Mononuclear cell (primary cell): Measurements from ENCODE around the gene DPYSL3. TPM values are rescaled to one million over a fixed set of nuclear protein-coding genes. Genes with fewer than 3 reads are reported as not detected.

Experiments used
- H3K27me3 ChIP-seq: 2 replicates; pipeline ENCODE4 v1.6.0; 2011; ENCODE audit warnings: low read length, control low read depth; ENCODE audit not compliant: insufficient read depth
- H3K4me1 ChIP-seq: 2 replicates; pipeline ENCODE4 v1.5.1; 2011; ENCODE audit warnings: mild to moderate bottlenecking, low read length, control low read depth; ENCODE audit not compliant: insufficient read depth
- H3K4me3 ChIP-seq: 2 replicates; pipeline ENCODE4 v1.5.1; 2011; ENCODE audit warnings: mild to moderate bottlenecking, low read length, moderate library complexity
- H3K9me3 ChIP-seq: 2 replicates; pipeline ENCODE4 v1.5.1; 2011; ENCODE audit warnings: low read depth, mild to moderate bottlenecking, control low read depth, low read length
- total RNA-seq: library from RNA; depleted of rRNA; stranded (reverse); fragments of >200 nt; gene quantifications from one replicate; pipeline ENCODE4 v1.2.3, GENCODE V29; 2012

The DPYSL3 gene
- total RNA-seq, 1 donor: 0.52 TPM

DNA sequence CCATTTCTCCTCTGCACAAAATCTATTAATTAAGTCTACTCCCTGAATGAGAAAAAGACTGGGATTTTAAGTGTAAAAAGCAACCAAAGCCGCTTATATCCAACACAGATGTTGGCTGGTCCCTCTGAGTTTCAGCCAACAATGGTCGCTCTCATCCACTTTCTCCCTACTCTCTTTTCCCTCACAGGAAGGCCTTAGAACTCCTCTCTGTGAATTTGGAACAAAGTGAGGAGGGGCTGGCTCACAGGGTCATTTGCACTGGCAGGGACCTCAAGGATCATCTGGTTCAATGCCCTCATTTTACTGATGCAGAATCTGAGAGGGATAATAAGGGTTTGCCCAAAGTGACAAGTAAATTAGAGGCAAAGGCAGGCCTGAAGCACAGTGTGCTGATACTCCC, 64.0 kb downstream of the DPYSL3 start:
- no peaks in the 10 kb centered on the region for H3K9me3 ChIP-seq
- H3K4me3 ChIP-seq: no peak overlapping the region
- H3K4me1 ChIP-seq: no peaks in the 10 kb centered on the region
- peaks cover 13% of the 10 kb centered on the region for H3K27me3 ChIP-seq

DNA sequence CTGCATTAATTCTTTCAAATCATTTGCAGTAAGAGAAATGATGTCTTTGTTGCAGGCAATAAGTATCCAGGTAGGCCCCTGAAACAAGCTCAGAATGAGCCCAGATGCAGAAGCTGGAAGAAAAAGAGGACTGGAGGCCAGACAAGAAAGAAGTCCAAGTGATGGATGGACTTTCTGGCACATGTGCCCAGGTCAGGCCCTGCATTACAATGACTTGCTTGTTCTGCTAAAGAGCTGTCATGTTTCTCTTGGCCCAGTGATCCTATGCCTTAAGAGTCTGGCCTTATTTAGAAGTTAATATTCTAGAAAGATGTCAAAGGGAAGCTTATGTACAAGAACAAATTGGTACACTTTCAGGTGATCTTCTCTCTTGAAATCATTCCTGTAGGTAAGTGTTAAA, 64.8 kb downstream of the DPYSL3 start:
- Histone ChIP-seq H3K4me3 (no peak overlapping the region), H3K9me3 (no peaks in the 10 kb centered on the region), H3K27me3 (peaks cover 4% of the 10 kb centered on the region), H3K4me1 (no peaks in the 10 kb centered on the region)

DNA sequence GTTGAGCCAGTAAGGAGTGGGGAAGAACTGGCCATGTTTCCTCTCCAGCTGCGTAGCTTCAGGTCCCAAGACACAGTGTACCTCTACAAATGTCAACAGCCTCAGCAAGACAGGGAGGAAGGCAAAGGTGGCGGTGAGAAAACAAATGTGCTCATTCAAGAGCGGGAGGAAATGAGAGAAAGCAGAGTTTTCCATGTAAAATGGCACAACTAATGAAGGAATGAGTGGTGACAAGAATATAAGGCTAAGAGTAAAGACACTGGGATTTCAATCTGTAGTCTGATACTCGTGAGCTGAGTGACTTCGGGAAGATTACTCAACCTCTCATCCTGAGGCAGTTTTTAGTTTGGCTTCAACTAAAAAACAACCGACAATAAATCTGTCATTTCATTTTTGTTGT, 67.6 kb downstream of the DPYSL3 start:
- H3K9me3 ChIP-seq: no peaks in the 10 kb centered on the region
- H3K4me3 ChIP-seq: no peak overlapping the region
- H3K27me3 ChIP-seq: peaks cover 4% of the 10 kb centered on the region
- peaks cover 5% of the 10 kb centered on the region for H3K4me1 ChIP-seq

GRCh38 chr5:147441191-147441695, 68.6 kb downstream of the DPYSL3 start:
- H3K4me3 ChIP-seq: no peak overlapping the region
- H3K27me3 ChIP-seq: peaks cover 4% of the 10 kb centered on the region
- H3K4me1 ChIP-seq: peaks cover 12% of the 10 kb centered on the region
- no peaks in the 10 kb centered on the region for H3K9me3 ChIP-seq

DNA sequence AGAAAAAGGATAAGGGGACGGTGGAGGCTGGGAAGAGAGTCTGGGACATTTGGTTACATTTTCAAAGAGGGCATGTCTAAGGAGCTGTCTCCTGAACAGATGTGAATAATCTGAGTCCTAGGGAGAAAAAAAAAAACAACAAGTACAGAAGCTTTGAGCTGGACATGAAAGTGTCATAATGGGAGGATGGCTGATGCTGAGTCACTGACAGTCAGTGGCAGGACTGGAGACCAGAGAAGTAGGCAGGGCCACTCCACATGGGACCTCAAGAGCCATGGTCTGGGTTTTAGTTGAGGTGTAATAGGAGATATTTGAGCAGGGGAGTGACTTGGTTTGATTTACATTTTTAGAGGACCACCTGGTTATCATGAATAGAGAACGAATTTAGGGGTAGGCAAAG, 70.6 kb downstream of the DPYSL3 start:
- H3K27me3 ChIP-seq: no peaks in the 10 kb centered on the region
- H3K9me3 ChIP-seq: no peaks in the 10 kb centered on the region
- H3K4me3 ChIP-seq: no peak overlapping the region
- H3K4me1 ChIP-seq: peaks cover 12% of the 10 kb centered on the region

DNA sequence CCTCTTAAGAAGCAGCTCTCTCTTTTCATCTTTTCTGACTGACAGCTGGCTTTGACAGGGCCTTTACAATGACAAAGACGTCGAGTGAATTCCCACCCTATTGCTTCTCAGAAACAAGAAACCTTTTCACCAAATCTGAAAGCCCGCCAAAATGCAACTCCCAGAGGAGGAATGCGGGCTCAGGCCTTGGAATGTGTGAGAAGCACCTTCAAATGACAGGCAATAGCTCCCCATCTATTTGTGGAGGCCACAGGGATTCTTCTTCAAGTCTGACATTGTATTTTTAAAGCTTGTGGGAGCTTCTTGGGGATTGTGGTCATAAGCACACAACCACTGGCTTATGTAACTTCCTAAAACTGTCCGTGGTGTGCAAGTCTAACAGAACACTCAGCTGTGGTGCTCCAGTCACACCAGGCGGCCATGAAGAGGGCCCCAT, 72.7 kb downstream of the DPYSL3 start:
- Histone ChIP-seq H3K4me1 (peaks cover 12% of the 10 kb centered on the region), H3K27me3 (no peaks in the 10 kb centered on the region), H3K4me3 (no peak overlapping the region), H3K9me3 (no peaks in the 10 kb centered on the region)

DNA sequence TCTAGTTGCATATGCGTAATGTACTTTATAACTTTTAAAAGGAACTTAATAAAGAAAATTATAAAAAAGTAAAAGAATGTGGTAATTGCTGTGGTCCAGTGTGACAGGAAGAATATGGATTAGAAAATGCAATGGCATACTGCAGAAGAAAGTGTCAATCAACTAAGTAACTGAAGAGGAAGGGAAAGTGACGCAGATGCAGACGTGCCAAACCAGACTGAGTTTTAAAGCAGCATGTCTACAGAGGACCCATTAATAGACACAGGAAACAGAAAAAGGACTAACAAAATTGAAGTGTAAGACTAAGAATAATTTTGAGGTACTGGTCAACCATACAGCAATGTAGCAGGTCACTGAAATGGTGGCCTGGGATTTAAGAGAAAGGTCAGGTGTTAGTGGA, 73.3 kb downstream of the DPYSL3 start:
- H3K4me1 ChIP-seq: peaks cover 12% of the 10 kb centered on the region
- no peak overlapping the region for H3K4me3 ChIP-seq
- H3K9me3 ChIP-seq: no peaks in the 10 kb centered on the region
- no peaks in the 10 kb centered on the region for H3K27me3 ChIP-seq

DNA sequence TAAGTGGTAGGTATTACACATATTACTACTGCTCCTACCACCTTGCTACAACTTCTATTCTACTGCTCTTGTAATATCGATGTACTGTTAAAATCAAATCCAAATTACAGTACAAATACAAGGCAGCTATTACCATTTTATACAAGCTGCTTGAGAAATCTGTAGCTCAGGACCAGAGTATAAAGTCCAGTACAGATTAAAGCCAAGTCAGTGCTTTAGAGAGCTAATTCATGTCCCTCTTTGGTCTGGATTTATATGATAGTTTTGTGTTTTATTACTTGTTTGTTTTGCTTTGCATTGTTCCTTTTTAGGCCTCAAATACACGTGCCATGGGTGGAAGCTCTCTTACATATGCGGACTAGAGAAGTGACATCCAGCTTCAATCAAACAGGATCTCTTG, 75.8 kb downstream of the DPYSL3 start:
- Histone ChIP-seq H3K9me3 (no peaks in the 10 kb centered on the region), H3K4me3 (no peak overlapping the region), H3K27me3 (no peaks in the 10 kb centered on the region), H3K4me1 (peaks cover 12% of the 10 kb centered on the region)

DNA sequence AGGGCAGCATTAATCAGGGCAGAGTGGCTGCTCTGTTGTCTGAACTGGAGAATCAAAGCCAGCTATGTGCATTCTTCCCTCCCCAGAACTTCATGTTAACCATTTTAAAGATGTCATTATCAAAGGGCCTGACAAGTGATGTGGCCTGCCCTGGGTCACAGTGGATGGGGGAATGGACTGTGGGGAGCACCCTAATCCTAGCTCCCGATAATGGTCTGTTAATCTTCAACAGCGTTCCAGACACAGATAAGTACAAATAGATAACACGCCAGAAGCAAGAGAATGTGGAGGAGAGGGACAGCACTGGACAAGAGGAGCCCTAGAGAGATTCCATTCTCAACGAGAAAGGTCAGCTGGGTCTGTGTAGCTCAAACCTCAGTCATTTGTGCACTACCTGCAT, 77.5 kb downstream of the DPYSL3 start:
- H3K4me3 ChIP-seq: no peak overlapping the region
- H3K9me3 ChIP-seq: no peaks in the 10 kb centered on the region
- H3K4me1 ChIP-seq: peaks cover 8% of the 10 kb centered on the region
- no peaks in the 10 kb centered on the region for H3K27me3 ChIP-seq

GRCh38 chr5:147431586-147431985, 78.3 kb downstream of the DPYSL3 start:
- H3K9me3 ChIP-seq: no peaks in the 10 kb centered on the region
- H3K4me1 ChIP-seq: peaks cover under 1% of the 10 kb centered on the region
- H3K4me3 ChIP-seq: no peak overlapping the region
- H3K27me3 ChIP-seq: no peaks in the 10 kb centered on the region

DNA sequence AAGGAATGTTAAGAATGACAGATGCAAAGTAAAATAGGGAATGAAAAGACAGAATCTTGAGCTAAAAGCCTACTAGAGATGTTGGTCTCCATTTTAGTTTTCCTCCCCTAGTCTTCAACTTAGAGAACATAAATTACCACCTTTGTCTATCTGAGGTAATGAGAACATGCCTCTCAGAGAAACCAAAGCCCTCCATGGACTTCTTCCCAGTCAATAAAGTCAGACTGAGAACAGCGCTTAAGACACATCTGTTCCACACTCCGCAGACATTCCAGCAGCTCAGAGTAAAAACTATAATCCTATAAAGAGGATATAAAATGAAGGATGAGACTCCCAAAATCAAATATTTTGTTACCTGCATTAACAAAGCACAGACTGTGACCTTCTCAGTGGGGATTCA, 79.2 kb downstream of the DPYSL3 start:
- H3K9me3 ChIP-seq: no peaks in the 10 kb centered on the region
- H3K4me3 ChIP-seq: no peak overlapping the region
- no peaks in the 10 kb centered on the region for H3K4me1 ChIP-seq
- H3K27me3 ChIP-seq: no peaks in the 10 kb centered on the region

DNA sequence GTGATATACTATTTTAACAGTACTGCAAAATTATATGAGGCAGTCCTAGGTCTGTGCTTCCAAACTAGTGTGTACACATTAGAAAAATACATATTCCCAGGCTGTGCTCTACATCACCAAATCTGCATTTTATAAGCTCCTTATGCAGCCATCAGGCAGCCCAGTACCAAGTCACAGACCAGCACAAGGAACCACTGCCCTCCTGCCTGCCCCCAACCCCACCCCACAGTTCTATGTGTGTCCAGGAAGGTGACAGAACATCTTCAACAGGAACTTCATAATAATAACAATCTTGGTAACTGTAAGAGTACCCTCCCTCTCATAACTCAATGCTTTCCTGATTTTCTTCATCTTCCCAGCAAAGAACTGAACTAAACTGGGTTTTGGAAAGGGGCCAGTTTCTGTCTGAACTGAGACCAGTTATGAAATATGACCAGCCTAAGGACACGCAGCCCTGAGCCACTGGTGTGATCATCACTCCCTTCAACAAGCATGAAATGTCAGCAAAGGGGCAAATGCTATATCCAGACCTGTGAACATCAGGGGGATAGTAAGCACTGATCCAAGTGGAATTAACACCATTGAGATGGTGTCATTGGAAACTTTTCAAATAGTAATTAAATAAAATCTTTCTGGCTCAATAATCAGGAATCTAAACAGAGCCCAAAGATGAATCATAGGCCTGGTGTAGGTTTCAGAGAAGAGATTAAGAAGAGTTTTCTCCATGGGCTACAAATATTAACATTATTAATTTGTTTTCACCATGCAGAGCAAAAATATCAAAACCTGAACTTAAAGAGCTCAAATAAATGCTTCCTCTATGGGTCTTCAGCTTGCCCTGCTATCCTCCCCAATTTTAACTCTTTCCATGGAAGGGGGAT, 82.1 kb downstream of the DPYSL3 start:
- no peaks in the 10 kb centered on the region for H3K4me1 ChIP-seq
- no peaks in the 10 kb centered on the region for H3K9me3 ChIP-seq
- no peak overlapping the region for H3K4me3 ChIP-seq
- no peaks in the 10 kb centered on the region for H3K27me3 ChIP-seq

- H3K9me3 ChIP-seq: no peaks in the 10 kb centered on the region
- H3K4me3 ChIP-seq: no peak overlapping the region
- no peaks in the 10 kb centered on the region for H3K4me1 ChIP-seq
- H3K27me3 ChIP-seq: no peaks in the 10 kb centered on the region
These were observed 83.1 kb downstream of the DPYSL3 start for GRCh38 chr5:147426640-147427327.

GRCh38 chr5:147418613-147419012, 91.3 kb downstream of the DPYSL3 start:
- H3K27me3 ChIP-seq: no peaks in the 10 kb centered on the region
- no peaks in the 10 kb centered on the region for H3K4me1 ChIP-seq
- H3K4me3 ChIP-seq: no peak overlapping the region
- no peaks in the 10 kb centered on the region for H3K9me3 ChIP-seq

DNA sequence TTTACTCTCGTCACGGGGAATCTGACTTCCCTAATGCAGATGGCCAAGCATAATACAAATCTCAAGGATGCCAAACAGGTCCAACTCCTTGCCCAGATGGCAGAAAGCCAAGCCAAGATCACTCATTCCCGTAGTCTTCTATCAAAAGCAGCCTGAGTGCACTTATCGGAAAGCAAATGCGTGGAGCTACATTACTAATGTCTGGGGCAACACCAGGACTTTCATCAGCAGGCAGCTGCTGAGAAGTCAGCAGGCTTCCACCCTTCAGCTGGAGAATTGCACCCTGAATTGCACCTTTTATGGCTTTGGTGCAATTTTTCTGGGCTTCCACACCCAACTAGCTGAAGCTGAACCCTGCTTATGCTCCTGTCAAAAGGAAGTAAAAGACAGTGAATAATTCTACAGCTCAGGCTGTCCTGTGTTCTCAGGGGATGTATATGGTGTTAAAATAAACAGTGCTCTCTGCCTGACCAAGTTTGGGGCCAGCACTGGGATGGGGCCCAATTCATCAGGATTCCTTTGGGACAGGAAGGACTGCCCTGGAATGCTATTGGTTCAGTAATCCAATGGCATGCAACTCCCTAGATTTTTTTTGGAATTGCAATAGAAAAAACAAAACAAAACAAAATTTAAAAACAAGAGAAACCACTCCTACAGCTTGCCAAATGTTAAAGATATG, 92.6 kb downstream of the DPYSL3 start:
- H3K9me3 ChIP-seq: no peaks in the 10 kb centered on the region
- H3K4me3 ChIP-seq: no peak overlapping the region
- H3K27me3 ChIP-seq: no peaks in the 10 kb centered on the region
- H3K4me1 ChIP-seq: no peaks in the 10 kb centered on the region
